PC-3 (cell line): ENCODE measurements around the gene FGF6. TPM values are rescaled to one million over a fixed set of nuclear protein-coding genes. Genes with fewer than 3 reads are reported as not detected.
"Not testable (repeated sequence)": the region's sequence is repeated elsewhere in the genome, so short reads cannot be mapped to it uniquely, and the experiment has no call there.

Experiments used
- ATAC-seq: fragments of 200-7000 bp; cut with Tn5 transposase; 2 replicates; pipeline ENCODE4 v1.9.1; 2020; ENCODE audit warnings: mild to moderate bottlenecking, moderate library complexity
- BruUV-seq: library from RNA; stranded (reverse); fragments of 400-500 nt; replicated peaks from 2 replicates; lab custom pipeline; 2021; lab: Mats Ljungman, UMichigan
- CTCF ChIA-PET: fragments of 300-600 bp; sonication (Branson Sonifier 250); formaldehyde crosslinking; loops from one replicate; lab custom pipeline; 2022; ENCODE audit warnings: antibody characterized with exemption; lab: Charles Lee
- POLR2A ChIA-PET: fragments of 300-600 bp; sonication (Branson Sonifier 250); formaldehyde crosslinking; loops from one replicate; lab custom pipeline; 2022; ENCODE audit warnings: antibody characterized with exemption; ENCODE audit not compliant: unreplicated experiment; lab: Charles Lee
- DNase-seq: peaks from one replicate; pipeline ENCODE4 v3.0.0-alpha.2; 2015
- H2AFZ ChIP-seq: fragments of 300-600 bp; sonication (generic); 2 replicates; pipeline ENCODE4 v1.6.0; 2016; ENCODE audit warnings: antibody characterized with exemption, low read length
- H3F3A ChIP-seq: fragments of 300-600 bp; sonication (generic); one replicate; pipeline ENCODE4 v1.6.0; 2017; ENCODE audit warnings: antibody characterized with exemption, low read length, control low read depth, mild to moderate bottlenecking; ENCODE audit not compliant: unreplicated experiment
- H3K27ac ChIP-seq: fragments of 300-600 bp; sonication (generic); 2 replicates; pipeline ENCODE4 v1.5.1; 2016; ENCODE audit warnings: mild to moderate bottlenecking, low read length
- H3K27me3 ChIP-seq: fragments of 300-600 bp; sonication (generic); 2 replicates; pipeline ENCODE4 v1.6.1; 2016; ENCODE audit warnings: low read length, mixed read lengths
- H3K36me3 ChIP-seq: fragments of 300-600 bp; sonication (generic); 2 replicates; pipeline ENCODE4 v1.6.1; 2016; ENCODE audit warnings: low read depth, mixed run types, low read length, mixed read lengths
- H3K4me1 ChIP-seq: fragments of 300-600 bp; sonication (generic); 2 replicates; pipeline ENCODE4 v1.5.1; 2016; ENCODE audit warnings: low read length; ENCODE audit not compliant: insufficient read depth
- H3K4me2 ChIP-seq: fragments of 300-600 bp; sonication (generic); 2 replicates; pipeline ENCODE4 v1.6.0; 2016; ENCODE audit warnings: low read length
- H3K4me3 ChIP-seq: fragments of 300-600 bp; sonication (generic); 2 replicates; pipeline ENCODE4 v1.5.1; 2016; ENCODE audit warnings: mild to moderate bottlenecking, low read length, mixed read lengths
- H3K79me2 ChIP-seq: fragments of 300-600 bp; sonication (generic); 2 replicates; pipeline ENCODE4 v1.6.1; 2017; ENCODE audit warnings: low read length, mixed read lengths
- H3K9ac ChIP-seq: fragments of 300-600 bp; sonication (generic); 2 replicates; pipeline ENCODE4 v1.6.0; 2016; ENCODE audit warnings: mild to moderate bottlenecking, low read length
- H3K9me2 ChIP-seq: fragments of 300-600 bp; sonication (generic); replicated peaks from 2 replicates; pipeline ENCODE4 v1.6.1; 2016; ENCODE audit warnings: mixed run types, low read length, mixed read lengths
- H3K9me3 ChIP-seq: fragments of 300-600 bp; sonication (generic); 2 replicates; pipeline ENCODE4 v1.6.1; 2016; ENCODE audit warnings: low read length, mixed read lengths
- H4K20me1 ChIP-seq: fragments of 300-600 bp; sonication (generic); 2 replicates; pipeline ENCODE4 v1.6.1; 2016; ENCODE audit warnings: low read length, mixed read lengths
- EZH2 ChIP-seq: fragments of 300-600 bp; sonication (generic); IDR thresholded peaks from one replicate; pipeline ENCODE4 v1.6.1; 2017; ENCODE audit warnings: antibody characterized with exemption, mild to moderate bottlenecking, low read length; ENCODE audit not compliant: unreplicated experiment
- EZH2phosphoT487 ChIP-seq: fragments of 300-600 bp; sonication (generic); IDR thresholded peaks from 2 replicates; pipeline ENCODE4 v1.6.1; 2018; ENCODE audit warnings: mild to moderate bottlenecking, antibody characterized with exemption, low read length, borderline replicate concordance
- intact Hi-C: fragments of 100-400 bp; cut with micrococcal nuclease; formaldehyde crosslinking; loops from 2 replicates; pipeline ENCODE4 v1.9.0; 2023
- total RNA-seq: library from RNA; depleted of rRNA; stranded (reverse); fragments of >200 nt; gene quantifications from 2 replicates; pipeline ENCODE4 v1.2.3, GENCODE V29; 2014
- TF ChIP-seq, protein P1 (sequence below): fragments of 300-600 bp; sonication (generic); conservative IDR thresholded peaks from 2 replicates; pipeline ENCODE4 v1.5.1; 2017; ENCODE audit warnings: antibody characterized with exemption, low read depth, mild to moderate bottlenecking, low read length

FGF6 gene
- total RNA-seq, 1 experiment from 2014 or later, result not detected

DNA sequence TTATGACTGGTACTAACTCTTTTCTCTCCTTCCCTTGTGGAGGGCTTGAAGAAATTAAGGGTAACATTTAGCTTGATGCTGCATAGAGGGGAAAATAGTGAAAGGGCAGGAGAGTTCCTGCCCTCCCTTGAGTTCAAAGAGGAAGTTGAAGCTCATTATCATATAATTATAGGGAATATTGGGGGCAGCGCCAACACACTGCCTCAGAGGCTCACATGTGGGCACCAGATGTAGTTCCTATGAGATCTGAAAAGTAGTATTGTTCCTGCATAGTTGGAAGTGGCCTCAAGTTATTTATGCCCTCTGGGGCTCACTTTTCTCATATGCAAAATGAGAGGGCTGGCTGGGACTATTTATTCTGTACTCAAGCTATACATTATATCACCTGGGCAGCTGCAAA is 33.1 kb downstream of the FGF6 start:
- H3K4me3 ChIP-seq, result no peak overlapping the region
- no peaks in the 10 kb centered on the region for H3K9me3 ChIP-seq
- ATAC-seq (no peak), DNase-seq (no peak)
- H3F3A ChIP-seq, result no peaks in the 10 kb centered on the region
- H3K9me2 ChIP-seq, result no peaks in the 10 kb centered on the region
- CTCF ChIA-PET, result no interaction called here
- no peaks in the 10 kb centered on the region for H4K20me1 ChIP-seq
- TF ChIP-seq, protein P1, sequence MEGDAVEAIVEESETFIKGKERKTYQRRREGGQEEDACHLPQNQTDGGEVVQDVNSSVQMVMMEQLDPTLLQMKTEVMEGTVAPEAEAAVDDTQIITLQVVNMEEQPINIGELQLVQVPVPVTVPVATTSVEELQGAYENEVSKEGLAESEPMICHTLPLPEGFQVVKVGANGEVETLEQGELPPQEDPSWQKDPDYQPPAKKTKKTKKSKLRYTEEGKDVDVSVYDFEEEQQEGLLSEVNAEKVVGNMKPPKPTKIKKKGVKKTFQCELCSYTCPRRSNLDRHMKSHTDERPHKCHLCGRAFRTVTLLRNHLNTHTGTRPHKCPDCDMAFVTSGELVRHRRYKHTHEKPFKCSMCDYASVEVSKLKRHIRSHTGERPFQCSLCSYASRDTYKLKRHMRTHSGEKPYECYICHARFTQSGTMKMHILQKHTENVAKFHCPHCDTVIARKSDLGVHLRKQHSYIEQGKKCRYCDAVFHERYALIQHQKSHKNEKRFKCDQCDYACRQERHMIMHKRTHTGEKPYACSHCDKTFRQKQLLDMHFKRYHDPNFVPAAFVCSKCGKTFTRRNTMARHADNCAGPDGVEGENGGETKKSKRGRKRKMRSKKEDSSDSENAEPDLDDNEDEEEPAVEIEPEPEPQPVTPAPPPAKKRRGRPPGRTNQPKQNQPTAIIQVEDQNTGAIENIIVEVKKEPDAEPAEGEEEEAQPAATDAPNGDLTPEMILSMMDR, result no peak
- TF ChIP-seq EZH2phosphoT487, result no peak
- no peak for TF ChIP-seq EZH2
- H3K27me3 ChIP-seq, result peaks cover 77% of the 10 kb centered on the region
- no peak overlapping the region for H3K9ac ChIP-seq
- no peaks in the 10 kb centered on the region for H3K36me3 ChIP-seq
- H3K4me2 ChIP-seq, result no peak overlapping the region
- H3K27ac ChIP-seq, result no peak overlapping the region
- H3K79me2 ChIP-seq, result no peaks in the 10 kb centered on the region
- POLR2A ChIA-PET, result no interaction called here
- no peaks in the 10 kb centered on the region for H3K4me1 ChIP-seq
- H2AFZ ChIP-seq, result no peak overlapping the region
- intact Hi-C loops, result no loop called here
- no TSS peak for BruUV-seq

DNA sequence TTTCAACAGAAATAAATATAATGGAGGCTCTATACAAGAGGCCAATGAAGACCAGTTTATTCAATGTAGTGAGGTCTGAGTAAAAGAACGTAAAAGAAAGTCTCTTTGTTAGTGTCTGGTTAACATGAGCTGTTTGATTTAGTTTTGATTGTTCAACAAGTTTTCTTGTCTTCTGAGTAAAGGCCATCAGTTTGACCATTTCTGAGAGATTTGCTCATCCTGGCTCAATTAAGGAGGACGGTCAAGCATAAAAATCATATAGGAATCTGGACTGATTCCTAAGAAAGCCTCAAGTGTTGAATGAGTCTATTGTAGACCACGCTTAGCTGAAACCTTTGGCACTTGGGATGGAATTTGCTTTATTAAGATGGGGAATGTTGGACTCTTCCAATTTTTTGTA is 33.6 kb downstream of the FGF6 start:
- Histone ChIP-seq H3K4me3 (no peak overlapping the region), H3K27me3 (peaks cover 77% of the 10 kb centered on the region), H3K4me2 (no peak overlapping the region), H3K9me3 (no peaks in the 10 kb centered on the region), H3K36me3 (no peaks in the 10 kb centered on the region), H2AFZ (no peak overlapping the region), H3K79me2 (no peaks in the 10 kb centered on the region), H4K20me1 (no peaks in the 10 kb centered on the region), H3F3A (no peaks in the 10 kb centered on the region), H3K4me1 (no peaks in the 10 kb centered on the region), H3K9me2 (no peaks in the 10 kb centered on the region), H3K9ac (no peak overlapping the region), H3K27ac (no peak overlapping the region)
- TF ChIP-seq, protein P1, result no peak
- no peak for TF ChIP-seq EZH2phosphoT487
- no peak for TF ChIP-seq EZH2
- CTCF ChIA-PET, result no interaction called here
- DNase-seq (no peak), ATAC-seq (no peak)
- POLR2A ChIA-PET, result no interaction called here
- no TSS peak for BruUV-seq
- intact Hi-C loops, result no loop called here

DNA sequence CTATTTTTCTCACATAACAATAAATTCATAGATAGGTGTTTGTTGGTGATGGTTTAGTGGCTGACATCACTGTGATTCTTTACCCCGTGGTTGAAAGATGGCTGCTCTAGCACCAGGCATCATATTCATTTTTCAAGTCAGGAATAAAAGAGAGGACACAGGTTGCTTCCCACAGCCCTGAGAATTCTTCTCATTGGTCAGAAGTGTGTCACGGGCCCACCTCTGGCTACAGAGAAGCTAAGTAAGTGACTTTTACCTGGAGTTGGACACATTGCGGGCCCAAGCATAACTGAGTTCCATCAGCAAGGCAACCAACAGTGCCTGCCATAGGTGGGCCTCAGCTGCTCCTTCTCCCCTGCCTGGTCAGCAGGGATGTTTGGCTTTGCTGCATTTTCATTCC is 38.5 kb downstream of the FGF6 start:
- H3K27me3 ChIP-seq, result peaks cover 60% of the 10 kb centered on the region
- H3K27ac ChIP-seq, result no peak overlapping the region
- POLR2A ChIA-PET, result no interaction called here
- H3K9me3 ChIP-seq, result no peaks in the 10 kb centered on the region
- no peaks in the 10 kb centered on the region for H3F3A ChIP-seq
- H3K4me2 ChIP-seq, result no peak overlapping the region
- TF ChIP-seq EZH2phosphoT487, result no peak
- TF ChIP-seq, protein P1, result no peak
- H4K20me1 ChIP-seq, result no peaks in the 10 kb centered on the region
- no peaks in the 10 kb centered on the region for H3K9me2 ChIP-seq
- DNase-seq (no peak), ATAC-seq (no peak)
- no peaks in the 10 kb centered on the region for H3K79me2 ChIP-seq
- H3K36me3 ChIP-seq, result no peaks in the 10 kb centered on the region
- H3K9ac ChIP-seq, result no peak overlapping the region
- H3K4me1 ChIP-seq, result no peaks in the 10 kb centered on the region
- BruUV-seq, result no TSS peak
- H2AFZ ChIP-seq, result no peak overlapping the region
- no peak overlapping the region for H3K4me3 ChIP-seq
- CTCF ChIA-PET, result no interaction called here
- intact Hi-C loops, result no loop called here

DNA sequence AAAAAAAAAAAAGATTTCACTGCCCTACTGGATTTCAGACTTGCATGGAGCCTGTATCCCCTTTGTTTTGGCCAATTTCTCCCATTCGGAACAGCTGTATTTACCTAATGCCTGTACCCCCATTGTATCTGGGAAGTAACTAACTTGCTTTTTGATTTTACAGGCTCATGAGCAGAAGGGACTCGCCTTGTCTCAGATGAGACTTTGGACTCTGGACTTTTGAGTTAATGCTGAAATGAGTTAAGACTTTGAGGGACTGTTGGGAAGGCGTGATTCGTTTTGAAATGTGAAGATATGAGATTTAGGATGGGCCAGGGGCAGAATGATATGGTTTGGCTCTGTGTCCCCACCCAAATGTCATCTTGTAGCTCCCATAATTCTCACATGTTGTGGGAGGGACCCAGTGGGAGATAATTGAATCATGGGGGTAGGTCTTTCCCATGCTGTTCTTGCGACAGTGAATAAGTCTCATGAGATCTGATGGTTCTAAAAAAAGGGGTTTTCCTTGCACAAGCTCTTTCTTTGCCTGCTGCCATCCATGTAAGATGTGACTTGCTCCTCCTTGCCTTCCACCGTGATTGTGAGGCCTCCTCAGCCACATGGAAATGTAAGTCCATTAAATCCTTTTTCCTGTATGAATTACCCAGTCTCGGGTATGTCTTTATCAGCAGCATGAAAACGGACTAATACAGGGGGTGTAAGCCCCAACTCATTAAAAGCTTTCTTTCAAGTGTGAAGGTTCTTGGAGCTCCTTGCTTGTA is 40.6 kb downstream of the FGF6 start:
- H3K27me3 ChIP-seq, result peaks cover 59% of the 10 kb centered on the region
- POLR2A ChIA-PET, H3K9me2 ChIP-seq, H4K20me1 ChIP-seq, H2AFZ ChIP-seq, H3K4me3 ChIP-seq, H3K27ac ChIP-seq, DNase-seq, H3F3A ChIP-seq, H3K9ac ChIP-seq, intact Hi-C loops, H3K36me3 ChIP-seq, H3K4me2 ChIP-seq, BruUV-seq, ATAC-seq, CTCF ChIA-PET, H3K79me2 ChIP-seq, H3K4me1 ChIP-seq, H3K9me3 ChIP-seq: not testable (repeated sequence)
